SJSA1 (cell line): ENCODE results near the gene DNMT3B. TPM values are rescaled to one million over a fixed set of nuclear protein-coding genes. Genes with fewer than 3 reads are reported as not detected.

Source experiments
- DNase-seq, 2 experiments: peaks; one replicate each; pipeline ENCODE4 v3.0.0-alpha.2; 2015 to 2020; ENCODE audit warnings: low spot score in 2 of 2, low read depth in 1 of 2
- H3K27ac ChIP-seq: fragments of 250-450 bp; sonication (Bioruptor Pico); 2 replicates; pipeline ENCODE4 v1.5.1; 2020; ENCODE audit warnings: mild to moderate bottlenecking, moderate library complexity
- H3K27me3 ChIP-seq: fragments of 250-450 bp; sonication (Bioruptor Pico); replicated peaks from 2 replicates; pipeline ENCODE4 v1.5.1; 2020; ENCODE audit warnings: mild to moderate bottlenecking, moderate library complexity
- H3K36me3 ChIP-seq: fragments of 250-450 bp; sonication (Bioruptor Pico); 2 replicates; pipeline ENCODE4 v1.5.1; 2020; ENCODE audit warnings: mild to moderate bottlenecking
- H3K4me1 ChIP-seq: fragments of 250-450 bp; sonication (Bioruptor Pico); replicated peaks from 2 replicates; pipeline ENCODE4 v1.6.1; 2021; ENCODE audit warnings: mild to moderate bottlenecking
- H3K4me3 ChIP-seq: fragments of 250-450 bp; sonication (Bioruptor Pico); 2 replicates; pipeline ENCODE4 v1.5.1; 2020; ENCODE audit warnings: mild to moderate bottlenecking
- H3K9me3 ChIP-seq: fragments of 250-450 bp; sonication (Bioruptor Pico); replicated peaks from 2 replicates; pipeline ENCODE4 v1.5.1; 2020; ENCODE audit warnings: mild to moderate bottlenecking
- total RNA-seq: library from RNA; depleted of rRNA; stranded (reverse); fragments of >200 nt; shearing (Covaris generic); gene quantifications from 2 replicates; pipeline ENCODE4 v1.2.3, GENCODE V29; 2014

DNMT3B gene
- total RNA-seq, 1 experiment from 2014 or later: 5.6 TPM

GRCh38 chr20:32773223-32773622 lies 11.0 kb downstream of the DNMT3B start:
- no peak overlapping the region for H3K27ac ChIP-seq
- no peak for DNase-seq
- no peaks in the 10 kb centered on the region for H3K4me1 ChIP-seq
- H3K4me3 ChIP-seq: no peak overlapping the region
- H3K27me3 ChIP-seq: no peaks in the 10 kb centered on the region
- H3K9me3 ChIP-seq: no peaks in the 10 kb centered on the region
- H3K36me3 ChIP-seq: no peaks in the 10 kb centered on the region

GRCh38 chr20:32773855-32774254 lies 11.7 kb downstream of the DNMT3B start:
- H3K27me3 ChIP-seq: no peaks in the 10 kb centered on the region
- H3K27ac ChIP-seq: no peak overlapping the region
- H3K36me3 ChIP-seq: no peaks in the 10 kb centered on the region
- H3K9me3 ChIP-seq: no peaks in the 10 kb centered on the region
- H3K4me3 ChIP-seq: no peak overlapping the region
- H3K4me1 ChIP-seq: no peaks in the 10 kb centered on the region
- no peak for DNase-seq

GRCh38 chr20:32775336-32775991 lies 13.3 kb downstream of the DNMT3B start:
- Histone ChIP-seq H3K4me3 (no peak overlapping the region), H3K9me3 (no peaks in the 10 kb centered on the region), H3K36me3 (no peaks in the 10 kb centered on the region; the same call in none of the 2 replicates), H3K27ac (no peak overlapping the region), H3K4me1 (no peaks in the 10 kb centered on the region), H3K27me3 (no peaks in the 10 kb centered on the region)
- no peak for DNase-seq

GRCh38 chr20:32777177-32777956 lies 15.2 kb downstream of the DNMT3B start:
- Histone ChIP-seq H3K4me3 (no peak overlapping the region), H3K4me1 (no peaks in the 10 kb centered on the region), H3K36me3 (peaks cover 15% of the 10 kb centered on the region), H3K27me3 (no peaks in the 10 kb centered on the region), H3K9me3 (no peaks in the 10 kb centered on the region), H3K27ac (no peak overlapping the region)
- DNase-seq: no peak

GRCh38 chr20:32779500-32780211 lies 17.5 kb downstream of the DNMT3B start:
- H3K4me1 ChIP-seq: no peaks in the 10 kb centered on the region
- no peaks in the 10 kb centered on the region for H3K9me3 ChIP-seq
- no peak overlapping the region for H3K27ac ChIP-seq
- H3K4me3 ChIP-seq: no peak overlapping the region
- peaks cover 22% of the 10 kb centered on the region for H3K36me3 ChIP-seq
- no peaks in the 10 kb centered on the region for H3K27me3 ChIP-seq
- DNase-seq: no peak

GRCh38 chr20:32780278-32780677 lies 18.1 kb downstream of the DNMT3B start:
- Histone ChIP-seq H3K27me3 (no peaks in the 10 kb centered on the region), H3K36me3 (peaks cover 25% of the 10 kb centered on the region), H3K4me1 (no peaks in the 10 kb centered on the region), H3K9me3 (no peaks in the 10 kb centered on the region), H3K27ac (no peak overlapping the region), H3K4me3 (no peak overlapping the region)
- no peak for DNase-seq

- H3K9me3 ChIP-seq: no peaks in the 10 kb centered on the region
- no peak overlapping the region for H3K27ac ChIP-seq
- H3K4me1 ChIP-seq: no peaks in the 10 kb centered on the region
- no peak for DNase-seq
- H3K4me3 ChIP-seq: no peak overlapping the region
- H3K27me3 ChIP-seq: no peaks in the 10 kb centered on the region
- H3K36me3 ChIP-seq: peaks cover 27% of the 10 kb centered on the region
Observed at GRCh38 chr20:32780749-32781655, 18.8 kb downstream of the DNMT3B start.

GRCh38 chr20:32784369-32785080 lies 22.3 kb downstream of the DNMT3B start:
- peaks cover 43% of the 10 kb centered on the region; the same call in 1 of the 2 replicates for H3K36me3 ChIP-seq
- no peaks in the 10 kb centered on the region for H3K27me3 ChIP-seq
- H3K27ac ChIP-seq: no peak overlapping the region
- H3K4me3 ChIP-seq: no peak overlapping the region
- H3K4me1 ChIP-seq: no peaks in the 10 kb centered on the region
- H3K9me3 ChIP-seq: no peaks in the 10 kb centered on the region
- no peak for DNase-seq

GRCh38 chr20:32786059-32786760 lies 24.0 kb downstream of the DNMT3B start:
- Histone ChIP-seq H3K9me3 (no peaks in the 10 kb centered on the region), H3K4me1 (no peaks in the 10 kb centered on the region), H3K4me3 (no peak overlapping the region), H3K27me3 (no peaks in the 10 kb centered on the region), H3K36me3 (peaks cover 41% of the 10 kb centered on the region), H3K27ac (no peak overlapping the region)
- DNase-seq: no peak

GRCh38 chr20:32787168-32787567 lies 25.0 kb downstream of the DNMT3B start:
- no peak overlapping the region for H3K27ac ChIP-seq
- no peaks in the 10 kb centered on the region for H3K27me3 ChIP-seq
- no peak overlapping the region for H3K4me3 ChIP-seq
- H3K4me1 ChIP-seq: peaks cover 5% of the 10 kb centered on the region
- no peak for DNase-seq
- H3K36me3 ChIP-seq: peaks cover 43% of the 10 kb centered on the region
- H3K9me3 ChIP-seq: no peaks in the 10 kb centered on the region

- no peaks in the 10 kb centered on the region for H3K9me3 ChIP-seq
- no peak overlapping the region for H3K27ac ChIP-seq
- no peaks in the 10 kb centered on the region for H3K27me3 ChIP-seq
- no peak overlapping the region for H3K4me3 ChIP-seq
- DNase-seq: peak; percentile 53 to 65
- peaks cover 10% of the 10 kb centered on the region for H3K4me1 ChIP-seq
- H3K36me3 ChIP-seq: peaks cover 32% of the 10 kb centered on the region
Observed at GRCh38 chr20:32789896-32790750, 27.9 kb downstream of the DNMT3B start.

- peaks cover 28% of the 10 kb centered on the region for H3K36me3 ChIP-seq
- DNase-seq: no peak
- H3K27ac ChIP-seq: no peak overlapping the region
- no peaks in the 10 kb centered on the region for H3K9me3 ChIP-seq
- peaks cover 10% of the 10 kb centered on the region for H3K4me1 ChIP-seq
- H3K4me3 ChIP-seq: no peak overlapping the region
- H3K27me3 ChIP-seq: no peaks in the 10 kb centered on the region
Observed at GRCh38 chr20:32790751-32791057, 28.5 kb downstream of the DNMT3B start.
